GM10266 (cell line): Measurements from ENCODE around the gene MICB.
"Not testable (repeated sequence)": the region's sequence is repeated elsewhere in the genome, so short reads cannot be mapped to it uniquely, and the experiment has no call there.

Experiments
- DNase-seq: peaks from one replicate; pipeline ENCODE4 v3.0.0; 2012; ENCODE audit errors: extremely low spot score
- CTCF ChIP-seq: IDR thresholded peaks from 2 replicates; pipeline ENCODE4 v1.5.1; 2012; ENCODE audit warnings: mild to moderate bottlenecking, low read depth; ENCODE audit not compliant: control insufficient read depth, insufficient read depth; ENCODE audit errors: missing control alignments

MICB gene

GRCh38 chr6:31485055-31485454, 12.9 kb upstream of the MICB start:
- TF ChIP-seq CTCF = no peak
- no peak for DNase-seq

DNA sequence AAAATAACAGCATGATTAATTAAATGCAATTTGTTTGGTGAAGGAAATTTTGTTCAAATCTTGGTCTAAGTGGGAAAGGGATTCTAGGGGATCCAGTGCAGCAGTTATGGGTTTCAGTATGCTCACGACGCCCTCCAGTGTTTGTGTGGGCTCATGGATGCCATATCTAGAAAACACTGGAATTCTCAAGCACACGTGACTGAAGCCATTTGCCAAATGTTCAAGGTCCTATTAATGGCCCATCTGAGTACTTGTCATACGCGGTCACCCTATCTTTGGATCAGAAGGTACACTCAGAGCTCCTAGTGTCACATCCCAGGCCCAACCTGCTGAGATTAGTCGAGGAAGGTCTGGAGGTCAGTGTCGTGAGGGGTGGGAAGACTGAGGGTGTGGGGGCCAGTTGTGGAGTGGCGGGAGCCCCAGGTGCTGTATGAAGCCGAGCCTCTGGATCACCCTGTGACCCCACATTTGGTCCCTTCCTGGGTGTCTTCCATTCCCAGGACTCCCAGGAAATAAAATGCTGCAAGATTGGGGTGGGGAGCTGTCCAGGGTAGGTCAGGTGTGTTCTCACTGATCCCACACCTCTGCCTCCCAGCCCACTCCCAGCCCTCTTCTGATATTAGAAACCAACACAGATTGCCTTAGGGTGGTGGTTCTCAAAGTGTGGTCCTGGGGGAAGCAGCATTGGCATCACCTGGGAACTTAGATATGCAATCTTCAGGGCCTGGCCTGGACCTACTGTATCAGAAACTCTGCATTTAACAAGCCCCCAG, 11.7 kb upstream of the MICB start:
- DNase-seq = not testable (repeated sequence)

GRCh38 chr6:31487674-31488073, 10.3 kb upstream of the MICB start:
- not testable (repeated sequence) for DNase-seq

- DNase-seq = no peak
- TF ChIP-seq CTCF = no peak
Observed at GRCh38 chr6:31489086-31489485, 8.9 kb upstream of the MICB start.

DNA sequence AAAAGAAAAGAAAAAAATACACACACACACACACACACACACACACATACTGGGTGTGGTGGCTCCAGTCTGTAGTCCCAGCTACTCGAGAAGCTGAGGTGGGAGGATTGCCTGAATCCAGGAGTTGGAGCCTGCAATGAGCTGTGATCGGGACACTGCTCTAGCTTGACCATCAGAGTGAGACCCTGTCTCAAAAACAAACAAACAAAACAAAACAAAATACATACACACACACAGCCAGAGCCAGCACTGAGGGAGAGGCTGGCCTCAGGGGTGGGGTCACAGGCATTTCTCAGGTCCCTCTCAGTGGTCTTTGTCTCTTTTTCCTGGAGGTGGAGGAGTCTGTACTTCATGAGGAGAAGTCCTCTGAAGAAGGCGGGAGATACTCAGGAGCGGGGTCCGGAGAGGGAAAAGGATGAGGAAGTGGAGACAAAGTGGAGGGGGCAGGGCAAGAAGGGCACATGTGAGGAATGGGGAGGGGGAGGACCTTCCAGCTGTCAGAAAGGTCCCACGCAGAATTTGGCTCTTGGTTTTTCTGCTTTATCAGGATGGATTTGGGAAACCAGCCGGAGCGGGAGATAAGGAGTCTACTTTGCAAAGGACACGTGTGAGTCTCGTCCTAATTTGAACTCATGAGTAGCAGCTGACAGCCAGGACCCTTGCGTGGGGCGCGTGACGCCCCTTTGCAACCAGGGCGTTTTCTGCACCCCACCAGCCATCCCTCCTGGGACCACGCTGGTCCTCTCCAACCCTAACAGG, 7.7 kb upstream of the MICB start:
- TF ChIP-seq CTCF = no peak
- no peak for DNase-seq

DNA sequence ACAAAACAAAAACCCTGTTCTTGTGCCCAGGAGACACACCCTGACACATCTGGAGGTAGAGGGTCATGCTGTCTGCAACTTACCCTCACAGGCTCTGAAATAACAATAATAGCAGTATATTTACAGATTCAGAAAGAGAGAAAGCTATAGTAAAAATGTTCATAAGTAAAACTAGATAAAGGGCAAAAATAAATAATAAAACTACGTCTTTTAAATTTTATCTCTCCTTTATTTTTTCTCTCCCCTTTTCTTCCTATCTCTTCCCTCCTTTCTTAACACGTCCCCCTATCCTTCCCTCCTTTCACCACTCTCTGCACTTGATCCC, 4.4 kb upstream of the MICB start:
- DNase-seq = not testable (repeated sequence)

DNA sequence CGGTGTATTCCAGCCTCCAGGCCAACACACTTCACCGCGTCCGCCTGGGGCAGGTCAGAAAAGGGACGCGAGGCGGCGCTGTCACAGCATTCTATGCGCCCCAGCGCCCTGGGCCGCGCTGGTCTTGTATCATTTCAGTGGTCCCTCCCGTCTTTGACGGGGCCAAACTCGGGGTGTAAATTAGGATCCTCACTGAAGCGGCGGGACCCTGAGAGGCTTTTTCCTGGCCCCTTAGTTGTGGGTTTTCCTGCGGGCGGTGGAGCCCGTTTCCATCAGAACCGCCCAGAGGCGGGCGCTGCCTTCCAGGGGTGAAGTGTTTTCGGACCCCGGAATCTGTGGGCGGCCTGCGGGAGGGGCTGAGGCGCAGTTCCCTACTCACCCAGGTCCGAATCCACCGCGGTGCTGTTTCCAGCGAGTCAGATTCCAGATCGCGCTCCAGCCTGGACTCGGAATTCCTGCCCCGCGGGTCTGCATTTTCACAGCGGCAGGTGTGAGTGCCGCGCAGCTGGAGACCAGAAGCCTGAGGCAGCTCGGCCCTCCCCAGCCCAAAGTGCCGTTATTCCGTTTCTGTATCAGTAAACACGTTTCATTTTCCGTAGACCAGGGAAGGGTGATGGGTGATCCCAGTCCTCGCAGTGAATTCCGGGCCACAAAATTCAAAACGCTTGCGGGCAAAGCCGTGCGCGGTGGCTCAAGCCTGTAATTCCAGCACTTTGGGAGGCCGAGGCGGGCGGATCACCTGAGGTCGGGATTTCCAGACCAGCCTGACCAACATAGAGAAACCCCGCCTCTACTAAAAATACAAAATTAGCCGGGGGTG, 3.9 kb upstream of the MICB start:
- TF ChIP-seq CTCF = peak; percentile 80
- peak; percentile 64 for DNase-seq

- no peak for DNase-seq
- no peak for TF ChIP-seq CTCF
Observed at GRCh38 chr6:31495580-31495979, 2.4 kb upstream of the MICB start.

DNA sequence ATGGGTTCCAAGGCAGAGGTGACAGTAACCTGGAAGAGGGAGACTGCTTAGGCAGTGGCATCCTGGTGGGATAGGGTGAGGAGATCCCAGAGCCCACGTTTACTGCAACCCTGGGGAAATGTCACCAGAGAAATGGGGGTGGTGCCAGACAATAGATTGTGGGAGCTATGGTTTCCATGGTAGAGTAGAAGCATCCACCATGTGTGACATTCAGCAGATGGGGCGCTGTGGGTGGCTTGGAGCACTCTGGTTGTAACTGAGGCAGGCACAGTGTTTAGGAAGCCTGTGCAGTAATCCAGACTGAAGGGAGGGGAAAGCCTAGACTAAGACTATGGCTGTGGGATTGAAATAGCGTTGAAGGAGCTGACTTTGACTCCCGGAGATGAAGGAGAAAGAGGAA, 1.1 kb upstream of the MICB start:
- DNase-seq = not testable (repeated sequence)
